ENCODE results near the gene CEP76. TPM values are rescaled to one million over a fixed set of nuclear protein-coding genes. Genes with fewer than 3 reads are reported as not detected.

Gene CEP76
- polyA plus RNA-seq, 1 of the 3 experiments (the other 2 are of a cell fraction), result 6.4 TPM

- TF ChIP-seq ZBTB33 (IDR thresholded peaks at IDR 0.05; ENCODE audit: borderline replicate concordance, low read depth), result no peak
- no peak for TF ChIP-seq RXRA (IDR thresholded peaks at IDR 0.05; ENCODE audit: borderline replicate concordance, low read depth)
- no peak for TF ChIP-seq USF1 (IDR thresholded peaks at IDR 0.05; ENCODE audit: borderline replicate concordance, low read depth)
- TF ChIP-seq FOXM1 (IDR thresholded peaks at IDR 0.05; ENCODE audit: low read depth), result no peak
- TF ChIP-seq EZH2phosphoT487 (IDR thresholded peaks at IDR 0.05; ENCODE audit: borderline replicate concordance, low read depth), result no peak
- TF ChIP-seq YY1 (IDR thresholded peaks at IDR 0.05; ENCODE audit: low read depth), result no peak
- no peak for TF ChIP-seq MAX (IDR thresholded peaks at IDR 0.05; ENCODE audit: low read depth)
- TF ChIP-seq REST (IDR thresholded peaks at IDR 0.05; ENCODE audit: low read depth, low read length), result no peak
- no peak for TF ChIP-seq ELF1 (IDR thresholded peaks at IDR 0.05)
- TF ChIP-seq GATA2 (CRISPR knock-in tag; IDR thresholded peaks at IDR 0.05), result no peak
- no peak for TF ChIP-seq TCF12 (IDR thresholded peaks at IDR 0.05)
- TF ChIP-seq EP300 (IDR thresholded peaks at IDR 0.05; ENCODE audit: borderline replicate concordance in 1 of 2, low read depth in 1 of 2, low read length in 1 of 2), result no peak
- no peak for TF ChIP-seq JUND (IDR thresholded peaks at IDR 0.05)
- no peak for TF ChIP-seq TEAD4 (IDR thresholded peaks at IDR 0.05; ENCODE audit: borderline replicate concordance, insufficient read depth)
- Histone ChIP-seq H3K9me2 (no peaks in the 10 kb centered on the region), H2AFZ (ENCODE audit: low read depth) (no peak overlapping the region), H3F3A (replicated peaks; ENCODE audit: insufficient read depth) (peaks cover 10% of the 10 kb centered on the region), H3K27me3 (ENCODE audit: insufficient read depth) (no peaks in the 10 kb centered on the region), H3K9me3 (no peaks in the 10 kb centered on the region), H3K27ac (ENCODE audit: low read depth in 2 of 2, low read length in 1 of 2) (no peak overlapping the region), H3K4me3 (ENCODE audit: low read depth in 2 of 2, low read length in 1 of 2) (no peak overlapping the region), H3K9ac (no peak overlapping the region), H4K20me1 (ENCODE audit: insufficient read depth) (no peaks in the 10 kb centered on the region), H3K4me2 (no peak overlapping the region), H3K79me2 (ENCODE audit: insufficient read depth) (no peaks in the 10 kb centered on the region), H3K4me1 (ENCODE audit: control insufficient read depth in 1 of 2, insufficient read depth in 2 of 2, low read depth in 1 of 2, low read length in 1 of 2) (no peaks in the 10 kb centered on the region), H3K36me3 (replicated peaks in 1 of 2; ENCODE audit: control insufficient read depth in 1 of 2, insufficient read depth in 2 of 2, low read length in 1 of 2) (peaks cover 6 to 17% of the 10 kb centered on the region in 2 experiments)
- DNase-seq, result no peak
- 88% methylated on average over 5 of the region's 5 CpGs for WGBS (ENCODE audit: low lambda C conversion rate)
- ChIA-PET CTCF (interaction anchor here (0.7 to 4.2 kb wide), 3 partner anchors 59 to 276 kb away, joined by 3 to 28 read pairs (median 3); no protein-coding TSS in a partner anchor), POLR2A (no interaction called here)
Measured at GRCh38 chr18:12668041-12668440, 34.5 kb downstream of the CEP76 start.
